GM23248 (cell line): Measurements from ENCODE around the gene ZFPL1. TPM values are rescaled to one million over a fixed set of nuclear protein-coding genes. Genes with fewer than 3 reads are reported as not detected.

Source experiments
- DNase-seq: peaks from one replicate; pipeline ENCODE4 v3.0.0-alpha.2; 2015
- H2AFZ ChIP-seq: fragments of 200-600 bp; sonication (generic); 2 replicates; pipeline ENCODE4 v1.6.1; 2016; ENCODE audit warnings: antibody characterized with exemption
- H3F3A ChIP-seq: fragments of 200-600 bp; sonication (generic); 2 replicates; pipeline ENCODE4 v1.6.1; 2016; ENCODE audit warnings: mild to moderate bottlenecking, antibody characterized with exemption, mixed run types; ENCODE audit not compliant: insufficient read depth
- H3K27ac ChIP-seq: fragments of 200-600 bp; sonication (generic); 2 replicates; pipeline ENCODE4 v1.5.1; 2016; ENCODE audit warnings: mild to moderate bottlenecking
- H3K27me3 ChIP-seq: fragments of 200-600 bp; sonication (generic); replicated peaks from 2 replicates; pipeline ENCODE4 v1.6.1; 2016; ENCODE audit warnings: mild to moderate bottlenecking; ENCODE audit not compliant: insufficient read depth
- H3K36me3 ChIP-seq: fragments of 200-600 bp; sonication (generic); 2 replicates; pipeline ENCODE4 v1.6.1; 2016; ENCODE audit warnings: low read depth, mild to moderate bottlenecking
- H3K4me1 ChIP-seq: fragments of 200-600 bp; sonication (generic); 2 replicates; pipeline ENCODE4 v1.6.1; 2016; ENCODE audit warnings: mild to moderate bottlenecking; ENCODE audit not compliant: insufficient read depth
- H3K4me2 ChIP-seq: fragments of 200-600 bp; sonication (generic); one replicate; pipeline ENCODE4 v1.6.1; 2016; ENCODE audit warnings: mild to moderate bottlenecking; ENCODE audit not compliant: unreplicated experiment
- H3K4me3 ChIP-seq: fragments of 200-600 bp; sonication (generic); 2 replicates; pipeline ENCODE4 v1.5.1; 2016; ENCODE audit warnings: mild to moderate bottlenecking
- H3K79me2 ChIP-seq: fragments of 200-600 bp; sonication (generic); 2 replicates; pipeline ENCODE4 v1.6.1; 2016; ENCODE audit warnings: mild to moderate bottlenecking; ENCODE audit not compliant: insufficient read depth
- H3K9ac ChIP-seq: fragments of 200-600 bp; sonication (generic); 2 replicates; pipeline ENCODE4 v1.6.1; 2016; ENCODE audit warnings: mild to moderate bottlenecking
- H3K9me2 ChIP-seq: fragments of 200-600 bp; sonication (generic); 2 replicates; pipeline ENCODE4 v1.6.1; 2016; ENCODE audit warnings: mixed run types, mild to moderate bottlenecking, moderate library complexity; ENCODE audit not compliant: insufficient read depth
- H3K9me3 ChIP-seq: fragments of 200-600 bp; sonication (generic); one replicate; pipeline ENCODE4 v1.6.1; 2017; ENCODE audit warnings: low read depth
- H4K20me1 ChIP-seq: fragments of 200-600 bp; sonication (generic); 2 replicates; pipeline ENCODE4 v1.6.0; 2016; ENCODE audit not compliant: insufficient read depth
- EZH2 ChIP-seq: fragments of 200-600 bp; sonication (generic); IDR thresholded peaks from 2 replicates; pipeline ENCODE4 v1.6.1; 2018; ENCODE audit warnings: antibody characterized with exemption, mild to moderate bottlenecking; ENCODE audit not compliant: insufficient read depth, poor library complexity, severe bottlenecking
- EZH2phosphoT487 ChIP-seq: fragments of 200-600 bp; sonication (generic); IDR thresholded peaks from 2 replicates; pipeline ENCODE4 v1.6.1; 2018; ENCODE audit warnings: antibody characterized with exemption, moderate library complexity, mild to moderate bottlenecking, low read depth; ENCODE audit not compliant: insufficient read depth
- WGBS, 2 experiments: methylation state at CpG; one replicate each; pipeline ENCODE4 v1.1.6; 2015 to 2017; ENCODE audit warnings: low lambda C conversion rate in 2 of 2, low coverage in 1 of 2; ENCODE audit errors: missing lambda C conversion rate in 2 of 2; 5-methylcytosine and 5-hydroxymethylcytosine counted together
- in situ Hi-C: fragments of 300-500 bp; cut with MboI; formaldehyde crosslinking; loops from 2 replicates; pipeline ENCODE4 v1.15.0; 2020
- polyA plus RNA-seq: library from polyadenylated mRNA; unstranded; fragments of >200 nt; fragmentation: Nextera tagmentation; extraction: Ambion mirVana; gene quantifications from 2 replicates; pipeline ENCODE4 v1.2.1, GENCODE V29; 2016
- total RNA-seq: library from RNA; depleted of rRNA; stranded (reverse); fragments of >200 nt; shearing (Covaris generic); gene quantifications from 2 replicates; pipeline ENCODE4 v1.2.3, GENCODE V29; 2014

Gene ZFPL1
- total and polyA plus RNA-seq, 2 experiments from 2014 or later, result 55.2 to 64.9 TPM

DNA sequence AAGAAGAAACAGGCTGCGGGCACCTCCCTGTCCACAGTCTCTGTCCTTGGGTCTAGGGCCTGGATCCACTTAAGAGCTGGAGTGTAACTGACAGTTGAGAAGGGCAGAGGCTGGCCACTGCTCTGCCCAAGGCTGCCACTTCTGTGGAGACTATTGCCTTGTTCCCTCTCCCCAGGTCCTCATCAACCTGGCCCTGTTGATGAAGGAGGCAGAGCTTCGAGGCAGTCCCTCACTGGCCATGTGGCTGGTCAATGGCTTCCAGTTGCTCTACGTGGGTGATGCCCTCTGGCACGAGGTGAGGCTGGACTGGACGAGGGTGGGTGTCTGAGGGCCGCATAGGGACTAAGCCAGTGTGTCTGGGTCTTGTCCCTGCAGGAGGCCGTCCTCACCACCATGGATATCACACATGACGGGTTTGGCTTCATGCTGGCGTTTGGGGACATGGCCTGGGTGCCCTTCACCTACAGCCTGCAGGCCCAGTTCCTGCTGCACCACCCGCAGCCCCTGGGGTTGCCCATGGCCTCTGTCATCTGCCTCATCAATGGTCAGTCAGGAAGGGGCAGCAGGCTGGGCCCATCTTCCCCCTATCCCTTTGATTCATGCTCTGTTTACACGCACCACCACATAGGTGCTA lies 30.6 kb downstream of the ZFPL1 start:
- H3K4me1 ChIP-seq, result peaks cover 17% of the 10 kb centered on the region; the same call in 1 of the 2 replicates
- TF ChIP-seq EZH2phosphoT487 (no peak), EZH2 (no peak)
- no peaks in the 10 kb centered on the region for H3K9me2 ChIP-seq
- no peak overlapping the region for H3K4me3 ChIP-seq
- H2AFZ ChIP-seq, result no peak overlapping the region
- in situ Hi-C loops, result no loop called here
- H3K4me2 ChIP-seq, result no peak overlapping the region
- peaks cover 25% of the 10 kb centered on the region for H3F3A ChIP-seq
- WGBS, 2 experiments, result 82 to 86% methylated on average over 11 of the region's 11 CpGs
- H3K79me2 ChIP-seq, result peaks cover 26% of the 10 kb centered on the region
- no peaks in the 10 kb centered on the region for H3K9me3 ChIP-seq
- peaks cover 10% of the 10 kb centered on the region for H3K36me3 ChIP-seq
- H4K20me1 ChIP-seq, result no peaks in the 10 kb centered on the region
- H3K9ac ChIP-seq, result no peak overlapping the region
- no peaks in the 10 kb centered on the region for H3K27me3 ChIP-seq
- no peak overlapping the region for H3K27ac ChIP-seq
- DNase-seq, result no peak

- peaks cover 34% of the 10 kb centered on the region for H3K79me2 ChIP-seq
- H3K4me2 ChIP-seq, result peak overlapping the region; percentile 84
- no peak for TF ChIP-seq EZH2
- no peak for TF ChIP-seq EZH2phosphoT487
- peaks cover 19% of the 10 kb centered on the region for H3K36me3 ChIP-seq
- no peak overlapping the region for H3K27ac ChIP-seq
- no peak for DNase-seq
- H3K4me1 ChIP-seq, result peaks cover 17% of the 10 kb centered on the region; the same call in 1 of the 2 replicates
- H3K27me3 ChIP-seq, result no peaks in the 10 kb centered on the region
- WGBS, 2 experiments, result 85 to 91% methylated on average over 20 to 21 of the region's 21 CpGs
- peaks cover 32% of the 10 kb centered on the region for H3F3A ChIP-seq
- peak overlapping the region; percentile 96 for H3K9ac ChIP-seq
- in situ Hi-C loops, result no loop called here
- no peak overlapping the region for H2AFZ ChIP-seq
- no peaks in the 10 kb centered on the region for H3K9me3 ChIP-seq
- H3K9me2 ChIP-seq, result no peaks in the 10 kb centered on the region
- no peak overlapping the region for H3K4me3 ChIP-seq
- no peaks in the 10 kb centered on the region for H4K20me1 ChIP-seq
Measured at GRCh38 chr11:65115361-65116082, 31.5 kb downstream of the ZFPL1 start.

DNA sequence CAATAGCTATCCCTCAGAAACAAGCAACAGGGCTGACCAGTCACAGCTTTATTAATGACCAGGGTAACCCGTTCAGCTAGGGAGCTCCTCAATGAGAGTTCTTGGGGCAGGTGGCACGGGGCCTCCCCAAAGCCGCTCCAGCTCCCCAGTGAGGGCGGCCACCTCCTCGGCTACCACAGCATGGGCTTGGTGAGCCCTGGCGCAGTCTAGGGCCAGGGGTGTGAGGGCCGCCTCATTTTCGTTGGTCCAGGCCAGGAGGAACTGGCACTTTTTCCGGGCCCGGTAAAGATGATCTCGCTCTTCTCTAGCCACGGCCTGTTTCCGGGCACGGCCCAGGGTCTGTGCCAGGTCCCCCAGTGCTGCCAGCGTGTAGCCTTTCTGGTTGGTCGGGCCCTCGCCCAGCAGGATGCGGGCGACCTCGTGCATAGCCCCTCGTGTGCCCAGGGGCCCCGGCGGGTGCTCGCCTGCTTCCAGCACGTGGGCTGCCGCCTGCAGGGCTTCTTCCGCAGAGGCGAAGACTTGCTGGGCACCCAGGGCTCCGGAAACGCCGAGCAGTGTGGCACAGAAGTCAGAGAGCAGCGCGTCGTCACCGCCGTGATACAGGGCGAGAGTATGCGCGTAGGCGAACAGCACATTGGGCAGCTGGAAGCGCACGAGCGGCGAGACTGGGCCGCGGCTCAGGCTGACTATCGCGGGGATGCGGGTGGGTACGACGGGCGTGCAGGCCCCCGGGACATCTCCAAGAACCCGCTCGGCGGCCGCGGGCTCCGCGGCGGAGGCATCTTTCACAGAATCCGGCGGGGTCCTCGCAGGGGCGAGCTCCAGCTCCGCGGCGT lies 32.6 kb downstream of the ZFPL1 start:
- WGBS, 2 experiments, result 20 to 21% methylated on average over 56 to 65 of the region's 68 CpGs
- TF ChIP-seq EZH2phosphoT487 (no peak), EZH2 (no peak)
- Histone ChIP-seq H4K20me1 (no peaks in the 10 kb centered on the region), H2AFZ (peak overlapping the region; percentile 53), H3K27ac (peak overlapping the region; percentile 94), H3K4me2 (peak overlapping the region; percentile 84), H3K27me3 (no peaks in the 10 kb centered on the region), H3K4me3 (peak overlapping the region; percentile 84), H3K4me1 (peaks cover 23% of the 10 kb centered on the region), H3K36me3 (peaks cover 25% of the 10 kb centered on the region), H3K9me2 (no peaks in the 10 kb centered on the region), H3K9ac (peak overlapping the region; percentile 96), H3K79me2 (peaks cover 45% of the 10 kb centered on the region), H3K9me3 (no peaks in the 10 kb centered on the region), H3F3A (peaks cover 35% of the 10 kb centered on the region)
- DNase-seq, result peak; percentile 96
- in situ Hi-C loops, result no loop called here
